Tibial nerve (tissue), 4 donors: Measurements from ENCODE around the gene IQCC.

Source experiments
- CTCF ChIP-seq, 5 experiments: fragments of 200-600 bp in 3 of 5; fragments of 450-650 bp in 2 of 5; sonication (generic) in 3 of 5; IDR thresholded peaks; one replicate each; pipeline ENCODE4 v1.5.1; 2016 to 2019; ENCODE audit warnings: antibody characterized with exemption in 5 of 5, mild to moderate bottlenecking in 3 of 5, moderate library complexity in 2 of 5
- EP300 ChIP-seq, 2 donors: sonication (generic); formaldehyde crosslinking; IDR thresholded peaks; one replicate each; pipeline ENCODE4 v1.6.1; 2017; ENCODE audit warnings: antibody characterized with exemption in 2 of 2, mild to moderate bottlenecking in 1 of 2
- POLR2A ChIP-seq, 2 donors: fragments of 450-650 bp; IDR thresholded peaks; one replicate each; pipeline ENCODE4 v1.6.1; 2017; ENCODE audit warnings: antibody characterized with exemption in 2 of 2, mild to moderate bottlenecking in 2 of 2, moderate library complexity in 2 of 2

- TF ChIP-seq POLR2A (IDR thresholded peaks at IDR 0.05) (no peak), CTCF (IDR thresholded peaks at IDR 0.05) (no peak), EP300 (IDR thresholded peaks at IDR 0.05) (no peak)
Observed at GRCh38 chr1:32242341-32242851, 36.9 kb downstream of the IQCC start.
